ENCODE measurements around the gene NSMF.

The NSMF gene

GRCh38 chr9:137449081-137449844, 9.9 kb downstream of the NSMF start:
- Mint-ChIP-seq H3K4me1 (peaks cover 30% of the 10 kb centered on the region), H3K4me3 (no peak overlapping the region), H3K36me3 (peaks cover 2% of the 10 kb centered on the region), H3K27me3 (no peaks in the 10 kb centered on the region), H3K9me3 (no peaks in the 10 kb centered on the region), H3K27ac (peak overlapping the region; percentile 21)

- H3K4me3 Mint-ChIP-seq = no peak overlapping the region
- H3K36me3 Mint-ChIP-seq = peaks cover 2% of the 10 kb centered on the region
- H3K4me1 Mint-ChIP-seq = peaks cover 29% of the 10 kb centered on the region
- H3K27ac Mint-ChIP-seq = no peak overlapping the region
- H3K9me3 Mint-ChIP-seq = no peaks in the 10 kb centered on the region
- H3K27me3 Mint-ChIP-seq = peaks cover under 1% of the 10 kb centered on the region
Measured at GRCh38 chr9:137448602-137448962, 10.6 kb downstream of the NSMF start.

- no peak overlapping the region for H3K4me3 Mint-ChIP-seq
- H3K27me3 Mint-ChIP-seq = peaks cover 3% of the 10 kb centered on the region
- peaks cover 2% of the 10 kb centered on the region for H3K36me3 Mint-ChIP-seq
- H3K4me1 Mint-ChIP-seq = peaks cover 29% of the 10 kb centered on the region
- no peaks in the 10 kb centered on the region for H3K9me3 Mint-ChIP-seq
- no peak overlapping the region for H3K27ac Mint-ChIP-seq
Measured at GRCh38 chr9:137447722-137448601, 11.2 kb downstream of the NSMF start.

- H3K36me3 Mint-ChIP-seq = no peaks in the 10 kb centered on the region
- H3K27ac Mint-ChIP-seq = peak overlapping the region; percentile 85
- H3K4me1 Mint-ChIP-seq = peaks cover 25% of the 10 kb centered on the region
- no peaks in the 10 kb centered on the region for H3K9me3 Mint-ChIP-seq
- H3K4me3 Mint-ChIP-seq = no peak overlapping the region
- H3K27me3 Mint-ChIP-seq = peaks cover 4% of the 10 kb centered on the region
Measured at GRCh38 chr9:137446851-137447471, 12.2 kb downstream of the NSMF start.

GRCh38 chr9:137445930-137446431, 13.2 kb downstream of the NSMF start:
- peaks cover 28% of the 10 kb centered on the region for H3K4me1 Mint-ChIP-seq
- peaks cover 6% of the 10 kb centered on the region for H3K27me3 Mint-ChIP-seq
- no peak overlapping the region for H3K4me3 Mint-ChIP-seq
- no peaks in the 10 kb centered on the region for H3K9me3 Mint-ChIP-seq
- no peaks in the 10 kb centered on the region for H3K36me3 Mint-ChIP-seq
- H3K27ac Mint-ChIP-seq = no peak overlapping the region

- peaks cover 28% of the 10 kb centered on the region for H3K4me1 Mint-ChIP-seq
- H3K4me3 Mint-ChIP-seq = peak overlapping the region; percentile 36
- H3K27ac Mint-ChIP-seq = no peak overlapping the region
- peaks cover 6% of the 10 kb centered on the region for H3K27me3 Mint-ChIP-seq
- H3K9me3 Mint-ChIP-seq = no peaks in the 10 kb centered on the region
- H3K36me3 Mint-ChIP-seq = no peaks in the 10 kb centered on the region
Measured at GRCh38 chr9:137445275-137445807, 13.8 kb downstream of the NSMF start.

- Mint-ChIP-seq H3K4me1 (peaks cover 24% of the 10 kb centered on the region), H3K36me3 (no peaks in the 10 kb centered on the region), H3K9me3 (no peaks in the 10 kb centered on the region), H3K27me3 (peaks cover 6% of the 10 kb centered on the region), H3K4me3 (no peak overlapping the region), H3K27ac (peak overlapping the region; percentile 46)
Measured at GRCh38 chr9:137444106-137444790, 14.9 kb downstream of the NSMF start.

GRCh38 chr9:137441935-137442321, 17.2 kb downstream of the NSMF start:
- Mint-ChIP-seq H3K4me1 (peaks cover 17% of the 10 kb centered on the region), H3K4me3 (peak overlapping the region; percentile 79), H3K9me3 (no peaks in the 10 kb centered on the region), H3K36me3 (no peaks in the 10 kb centered on the region), H3K27me3 (peaks cover 6% of the 10 kb centered on the region), H3K27ac (no peak overlapping the region)

GRCh38 chr9:137441289-137441934, 17.7 kb downstream of the NSMF start, which contains the start of gene ENTPD8:
Gene ENTPD8 (minus strand): TSS chr9:137441357. CDS start chr9:137438285, 3,072 bp downstream.
- Mint-ChIP-seq H3K36me3 (no peaks in the 10 kb centered on the region), H3K27me3 (peaks cover 6% of the 10 kb centered on the region), H3K9me3 (no peaks in the 10 kb centered on the region), H3K4me3 (peak within 1 kb of the TSS; percentile 79), H3K27ac (no peak within 1 kb of the TSS), H3K4me1 (peaks cover 15% of the 10 kb centered on the region)

GRCh38 chr9:137439158-137439714, 19.9 kb downstream of the NSMF start:
- Mint-ChIP-seq H3K27me3 (peaks cover 6% of the 10 kb centered on the region), H3K4me3 (no peak overlapping the region)

GRCh38 chr9:137438591-137439157, 20.5 kb downstream of the NSMF start:
- Mint-ChIP-seq H3K36me3 (no peaks in the 10 kb centered on the region), H3K27ac (no peak overlapping the region), H3K4me3 (no peak overlapping the region), H3K9me3 (no peaks in the 10 kb centered on the region), H3K27me3 (peaks cover 6% of the 10 kb centered on the region), H3K4me1 (peaks cover 4% of the 10 kb centered on the region)

More at GRCh38 chr9:137439158-137439714, 19.9 kb downstream of the NSMF start:
- H3K4me1 Mint-ChIP-seq = peaks cover 4% of the 10 kb centered on the region
- no peaks in the 10 kb centered on the region for H3K9me3 Mint-ChIP-seq
- H3K36me3 Mint-ChIP-seq = no peaks in the 10 kb centered on the region
- no peak overlapping the region for H3K27ac Mint-ChIP-seq

- no peaks in the 10 kb centered on the region for H3K36me3 Mint-ChIP-seq
Measured at GRCh38 chr9:137437691-137438590, 21.2 kb downstream of the NSMF start.

More at GRCh38 chr9:137437691-137438590, 21.2 kb downstream of the NSMF start:
- H3K4me1 Mint-ChIP-seq = peaks cover 4% of the 10 kb centered on the region
- no peaks in the 10 kb centered on the region for H3K9me3 Mint-ChIP-seq
- no peak overlapping the region for H3K4me3 Mint-ChIP-seq
- no peak overlapping the region for H3K27ac Mint-ChIP-seq
- H3K27me3 Mint-ChIP-seq = peaks cover 3% of the 10 kb centered on the region

Data from activated naive CD4-positive, alpha-beta T cell treated with anti-CD3 and anti-CD28 coated beads, Interleukin-2, amount 50 U/mL, for 24 hours (primary cell).